ENCODE data around the gene INSYN1.

The INSYN1 gene

DNA sequence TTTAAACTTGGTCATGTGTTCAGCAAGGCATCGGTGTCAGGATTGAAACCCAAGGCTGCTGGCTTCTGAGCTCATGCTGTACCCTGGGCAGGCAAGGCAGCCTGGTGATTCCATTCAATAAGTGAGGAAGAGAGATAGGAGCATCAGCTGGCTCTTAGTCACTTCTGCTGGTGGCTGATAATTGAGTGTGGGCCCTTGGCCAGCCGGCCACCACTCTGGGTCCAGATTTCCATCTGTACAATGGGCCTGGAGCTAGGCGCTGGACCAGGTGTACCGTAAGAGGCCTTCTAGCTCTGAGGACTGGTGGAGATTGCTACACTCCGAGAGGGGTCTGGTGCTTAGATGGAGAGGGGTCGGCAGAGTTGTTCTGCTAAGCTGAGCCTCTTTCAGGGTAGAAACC is 64.7 kb downstream of the INSYN1 start:
- DNase-seq: no peak

DNA sequence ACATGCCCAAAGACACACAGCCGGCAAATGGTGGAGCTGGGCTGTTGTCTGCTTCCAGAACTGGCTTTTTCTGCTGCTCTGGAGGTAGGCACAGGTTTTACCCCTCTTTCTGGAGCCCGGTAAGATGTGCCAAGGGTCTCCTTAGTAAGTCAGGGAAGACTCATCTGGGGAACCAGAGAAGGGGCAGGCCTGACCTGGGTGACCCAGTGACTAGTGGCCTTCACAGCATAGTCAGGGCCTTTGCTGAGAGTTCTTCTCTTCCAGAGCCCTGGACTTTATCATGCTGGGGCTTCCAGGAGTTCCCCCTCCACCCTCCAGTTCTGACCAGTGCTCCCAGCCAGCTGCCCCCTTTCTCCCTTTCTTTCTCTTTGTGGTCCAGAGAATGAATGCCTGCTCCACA is 65.8 kb downstream of the INSYN1 start:
- DNase-seq: no peak

DNA sequence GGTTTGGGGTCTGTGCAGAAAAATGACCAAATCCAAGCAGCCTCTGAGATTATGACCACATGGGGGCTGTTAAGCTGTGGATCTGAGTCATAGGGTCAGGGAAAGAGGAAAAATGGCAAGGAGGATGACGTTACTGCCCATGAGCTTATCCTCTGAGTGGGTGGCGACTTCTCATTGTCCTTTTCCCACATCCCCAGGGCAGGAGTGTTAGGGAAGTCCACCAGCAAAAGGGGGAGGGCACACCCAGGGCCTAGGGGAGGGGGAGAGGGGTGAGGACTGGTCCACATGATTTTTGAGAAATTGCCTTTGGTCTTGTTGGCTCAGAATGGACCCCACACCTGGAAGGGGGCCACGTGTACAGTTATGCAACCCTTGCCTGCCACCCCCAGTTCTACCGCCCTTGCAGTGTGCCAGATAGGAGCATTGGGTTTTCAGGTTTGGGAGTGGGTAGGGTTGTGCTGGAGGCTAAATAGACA is 66.3 kb downstream of the INSYN1 start:
- DNase-seq: peak in 1 of 51 donors; percentile 11

DNA sequence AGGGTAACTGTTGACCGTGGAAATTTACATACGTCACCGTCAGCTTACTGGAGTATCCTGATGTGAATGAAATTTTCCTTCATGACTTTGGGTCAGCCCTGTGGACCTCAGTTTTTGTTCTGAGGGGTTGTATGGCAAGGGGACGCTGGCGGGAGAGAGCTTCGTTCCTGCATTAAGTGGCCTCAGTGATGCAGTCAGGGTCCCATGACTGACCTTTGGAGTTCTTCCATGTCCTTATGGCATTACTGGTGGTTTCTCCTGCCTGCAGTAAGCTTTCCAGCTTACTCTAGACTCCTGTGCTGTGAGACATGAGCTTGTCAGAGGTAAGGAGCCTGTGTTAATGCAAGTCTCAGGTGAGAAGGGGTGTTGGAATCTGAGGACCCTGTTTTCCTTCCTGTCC is 67.2 kb downstream of the INSYN1 start:
- no peak for DNase-seq

Data from hypothalamus (tissue), 51 donors.